Right lobe of liver (tissue), 4 donors: ENCODE measurements around the gene SQSTM1.

Experiments used
- CTCF ChIP-seq, 4 donors: fragments of 200-600 bp in 3 of 4; fragments of 450-650 bp in 1 of 4; IDR thresholded peaks; one replicate each; pipeline versions ENCODE4 v1.5.1 to v1.8.0; 2016 to 2022; ENCODE audit warnings: antibody characterized with exemption in 4 of 4, mild to moderate bottlenecking in 2 of 4
- POLR2A ChIP-seq: fragments of 450-650 bp; IDR thresholded peaks from one replicate; pipeline ENCODE4 v1.6.1; 2017; ENCODE audit warnings: antibody characterized with exemption, mild to moderate bottlenecking
- donor health status: DM: no; HTN: no; CAD: no.
- donor health status: DM: no; HTN: no; CAD: no.
- donor health status: DM: no; HTN: yes; CAD: no.

GRCh38 chr5:179815491-179816249 lies 5.0 kb upstream of the SQSTM1 start:
- TF ChIP-seq POLR2A = no peak
- TF ChIP-seq CTCF (IDR thresholded peaks at IDR 0.05) = no peak
